Natural killer cell (primary cell): Measurements from ENCODE around the gene CRTAP. TPM values are rescaled to one million over a fixed set of nuclear protein-coding genes. Genes with fewer than 3 reads are reported as not detected.

Experiments
- ATAC-seq, 3 donors: fragments of 150-1000 bp in 2 of 3; fragments of 200-7000 bp in 1 of 3; cut with Tn5 transposase; 1 replicate in 1 of 3; 2 replicates in 2 of 3; pipeline ENCODE4 v1.10.0; 2021; ENCODE audit warnings: mild to moderate bottlenecking in 2 of 3, moderate library complexity in 2 of 3
- DNase-seq, 2 donors: peaks; one replicate each; pipeline versions ENCODE4 v3.0.0 to v3.0.0-alpha.2; 2013 to 2021; ENCODE audit warnings: mixed read lengths in 1 of 2
- H3K27ac ChIP-seq: one replicate; pipeline ENCODE4 v1.5.1; 2013; ENCODE audit warnings: mild to moderate bottlenecking, low read length
- H3K27me3 ChIP-seq: one replicate; pipeline ENCODE4 v1.6.1; 2013; ENCODE audit warnings: low read length; ENCODE audit not compliant: control insufficient read depth, insufficient read depth
- H3K36me3 ChIP-seq: one replicate; pipeline ENCODE4 v1.6.1; 2013; ENCODE audit warnings: low read length; ENCODE audit not compliant: control insufficient read depth, insufficient read depth
- H3K4me1 ChIP-seq: one replicate; pipeline ENCODE4 v1.6.1; 2013; ENCODE audit warnings: low read length; ENCODE audit not compliant: control insufficient read depth, insufficient read depth
- H3K4me3 ChIP-seq: one replicate; pipeline ENCODE4 v1.5.1; 2013; ENCODE audit warnings: low read length
- H3K9me3 ChIP-seq: one replicate; pipeline ENCODE4 v1.6.1; 2013; ENCODE audit warnings: low read length; ENCODE audit not compliant: control insufficient read depth, insufficient read depth
- H3K27ac Mint-ChIP-seq, 2 donors: one replicate each; pipeline ENCODE4 v1.8.0; 2022; ENCODE audit warnings: mild to moderate bottlenecking in 2 of 2, mixed read lengths in 2 of 2, moderate library complexity in 1 of 2
- H3K27me3 Mint-ChIP-seq, 2 donors: one replicate each; pipeline ENCODE4 v1.8.0; 2022; ENCODE audit warnings: low read depth in 2 of 2, mixed read lengths in 2 of 2
- H3K36me3 Mint-ChIP-seq: one replicate; pipeline ENCODE4 v1.8.0; 2022; ENCODE audit warnings: mixed read lengths
- H3K4me1 Mint-ChIP-seq, 2 donors: one replicate each; pipeline ENCODE4 v1.8.0; 2022; ENCODE audit warnings: mixed read lengths in 2 of 2
- H3K4me3 Mint-ChIP-seq: one replicate; pipeline ENCODE4 v1.8.0; 2022; ENCODE audit warnings: mild to moderate bottlenecking, moderate library complexity, mixed read lengths
- H3K9me3 Mint-ChIP-seq, 2 donors: one replicate each; pipeline ENCODE4 v1.8.0; 2022; ENCODE audit warnings: mixed read lengths in 2 of 2
- WGBS: methylation state at CpG from one replicate; pipeline ENCODE4 v1.1.7; 2013; ENCODE audit warnings: missing lambda C conversion rate; ENCODE audit not compliant: insufficient coverage; 5-methylcytosine and 5-hydroxymethylcytosine counted together
- intact Hi-C: fragments of 100-400 bp; cut with micrococcal nuclease; formaldehyde crosslinking; loops from one replicate; pipeline ENCODE4 v1.14.2; 2022
- total RNA-seq, 4 donors: library from RNA; stranded (reverse); fragments of 120-200 nt in 1 of 4; gene quantifications; one replicate each; pipeline versions ENCODE4 v1.2.3 to v1.2.4, GENCODE V29; 2013 to 2022
- TF ChIP-seq, protein P1 (sequence below): fragments of 200-600 bp; IDR thresholded peaks from one replicate; pipeline ENCODE4 v1.8.0; 2022; ENCODE audit warnings: antibody characterized with exemption

Gene CRTAP
- total RNA-seq, 3 donors from 2014 or later (not counting 1 experiment from before 2014, with no cell fraction given) = 32.4 to 38.2 (median 37.9) TPM

DNA sequence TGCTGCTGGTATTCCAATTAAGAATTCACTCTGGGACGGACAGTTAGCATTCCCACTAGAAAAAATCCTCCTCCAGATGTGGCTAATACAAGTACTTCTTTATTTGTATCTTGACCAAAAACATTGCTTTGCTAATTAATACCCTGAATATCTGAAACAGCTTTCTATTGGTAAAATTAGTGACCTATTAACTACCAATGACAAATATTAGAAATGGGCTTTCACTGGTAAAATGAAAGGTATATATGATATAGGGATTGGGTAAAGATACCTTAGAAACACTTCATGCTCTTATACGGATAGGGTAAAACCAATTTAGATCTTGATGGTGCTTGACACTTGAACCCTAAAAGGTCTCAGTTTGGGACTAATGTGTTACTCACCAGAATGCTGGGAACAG is 52.3 kb downstream of the CRTAP start:
- DNase-seq (no peak), ATAC-seq (no peak)
- no peak overlapping the region for H3K4me3 Mint-ChIP-seq
- H3K27me3 Mint-ChIP-seq = peaks cover 5 to 12% of the 10 kb centered on the region in 2 donors
- Histone ChIP-seq H3K27ac (no peak overlapping the region), H3K27me3 (no peaks in the 10 kb centered on the region), H3K4me3 (no peak overlapping the region), H3K9me3 (no peaks in the 10 kb centered on the region), H3K4me1 (no peaks in the 10 kb centered on the region), H3K36me3 (no peaks in the 10 kb centered on the region)
- H3K27ac Mint-ChIP-seq = no peak overlapping the region
- no peaks in the 10 kb centered on the region for H3K9me3 Mint-ChIP-seq
- TF ChIP-seq, protein P1, sequence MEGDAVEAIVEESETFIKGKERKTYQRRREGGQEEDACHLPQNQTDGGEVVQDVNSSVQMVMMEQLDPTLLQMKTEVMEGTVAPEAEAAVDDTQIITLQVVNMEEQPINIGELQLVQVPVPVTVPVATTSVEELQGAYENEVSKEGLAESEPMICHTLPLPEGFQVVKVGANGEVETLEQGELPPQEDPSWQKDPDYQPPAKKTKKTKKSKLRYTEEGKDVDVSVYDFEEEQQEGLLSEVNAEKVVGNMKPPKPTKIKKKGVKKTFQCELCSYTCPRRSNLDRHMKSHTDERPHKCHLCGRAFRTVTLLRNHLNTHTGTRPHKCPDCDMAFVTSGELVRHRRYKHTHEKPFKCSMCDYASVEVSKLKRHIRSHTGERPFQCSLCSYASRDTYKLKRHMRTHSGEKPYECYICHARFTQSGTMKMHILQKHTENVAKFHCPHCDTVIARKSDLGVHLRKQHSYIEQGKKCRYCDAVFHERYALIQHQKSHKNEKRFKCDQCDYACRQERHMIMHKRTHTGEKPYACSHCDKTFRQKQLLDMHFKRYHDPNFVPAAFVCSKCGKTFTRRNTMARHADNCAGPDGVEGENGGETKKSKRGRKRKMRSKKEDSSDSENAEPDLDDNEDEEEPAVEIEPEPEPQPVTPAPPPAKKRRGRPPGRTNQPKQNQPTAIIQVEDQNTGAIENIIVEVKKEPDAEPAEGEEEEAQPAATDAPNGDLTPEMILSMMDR = no peak
- 95% methylated on average over 2 of the region's 2 CpGs for WGBS
- no peaks in the 10 kb centered on the region for H3K4me1 Mint-ChIP-seq
- no peaks in the 10 kb centered on the region for H3K36me3 Mint-ChIP-seq
- intact Hi-C loops = no loop called here

DNA sequence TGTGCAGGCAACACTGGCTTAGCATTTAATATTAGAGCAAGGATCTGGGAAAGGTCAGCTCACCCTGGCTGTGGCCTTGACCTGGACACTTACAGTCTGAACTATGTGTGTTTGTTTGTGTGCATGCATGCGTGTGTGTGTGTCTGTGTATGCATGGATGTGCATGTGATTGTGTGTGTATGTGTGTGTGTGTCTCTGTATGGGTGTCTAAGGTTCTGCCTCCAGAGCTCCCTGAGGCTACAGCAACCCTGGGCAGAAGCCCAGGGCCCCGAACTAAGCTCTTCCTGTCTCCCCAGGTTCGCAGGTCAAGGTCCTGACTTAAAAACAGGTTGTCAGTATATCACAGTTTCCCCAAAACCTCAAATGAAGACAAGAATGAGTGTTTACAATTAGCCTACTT is 53.5 kb downstream of the CRTAP start:
- Histone ChIP-seq H3K27ac (no peak overlapping the region), H3K4me3 (no peak overlapping the region), H3K27me3 (no peaks in the 10 kb centered on the region), H3K4me1 (no peaks in the 10 kb centered on the region), H3K9me3 (no peaks in the 10 kb centered on the region), H3K36me3 (no peaks in the 10 kb centered on the region)
- Mint-ChIP-seq H3K4me3 (no peak overlapping the region), H3K4me1 (peaks cover 9 to 10% of the 10 kb centered on the region in 2 donors), H3K27ac (no peak overlapping the region), H3K9me3 (no peaks in the 10 kb centered on the region), H3K27me3 (peaks cover under 1 to 2% of the 10 kb centered on the region in 2 donors), H3K36me3 (no peaks in the 10 kb centered on the region)
- WGBS = 83% methylated on average over 3 of the region's 3 CpGs
- no peak for DNase-seq
- TF ChIP-seq, protein P1 = no peak
- intact Hi-C loops = no loop called here
- ATAC-seq = no peak

DNA sequence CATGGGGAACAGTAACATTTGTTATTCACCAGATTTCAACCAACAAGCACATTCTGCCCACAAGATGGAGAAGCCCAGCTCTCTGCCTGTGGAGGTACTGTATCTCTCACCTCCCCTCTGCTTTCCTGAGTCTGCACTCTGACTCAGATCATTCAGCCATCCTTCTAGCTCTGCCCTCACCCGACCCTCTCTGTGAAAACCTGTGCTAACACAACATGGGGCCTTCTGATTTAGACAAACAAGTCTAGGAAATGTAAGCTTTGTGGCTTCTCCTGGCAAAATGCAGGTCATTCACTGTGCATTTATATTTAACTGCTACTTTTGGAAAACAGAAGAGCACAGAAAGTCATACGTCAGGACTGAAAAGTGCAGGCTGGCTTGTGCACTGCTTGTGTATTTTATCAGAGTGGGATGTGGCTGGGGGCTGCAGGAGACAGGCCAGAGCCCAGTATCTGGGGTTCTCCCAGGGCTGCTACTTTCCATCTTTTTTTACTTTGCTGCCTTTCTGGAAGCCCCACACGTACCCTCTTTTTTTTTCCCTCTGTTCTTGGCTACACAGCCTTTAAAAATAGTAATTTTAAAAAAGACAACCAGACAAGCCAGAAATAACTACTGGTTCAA is 54.0 kb downstream of the CRTAP start:
- Histone ChIP-seq H3K4me3 (no peak overlapping the region), H3K9me3 (no peaks in the 10 kb centered on the region), H3K27ac (no peak overlapping the region), H3K27me3 (no peaks in the 10 kb centered on the region), H3K36me3 (no peaks in the 10 kb centered on the region), H3K4me1 (no peaks in the 10 kb centered on the region)
- DNase-seq (no peak), ATAC-seq (no peak)
- no peaks in the 10 kb centered on the region for H3K27me3 Mint-ChIP-seq
- WGBS = 67% methylated on average over 3 of the region's 3 CpGs
- H3K4me3 Mint-ChIP-seq = no peak overlapping the region
- peaks cover 11 to 12% of the 10 kb centered on the region in 2 donors for H3K4me1 Mint-ChIP-seq
- no peaks in the 10 kb centered on the region for H3K9me3 Mint-ChIP-seq
- H3K27ac Mint-ChIP-seq = no peak overlapping the region
- TF ChIP-seq, protein P1 = no peak
- H3K36me3 Mint-ChIP-seq = no peaks in the 10 kb centered on the region
- intact Hi-C loops = no loop called here

DNA sequence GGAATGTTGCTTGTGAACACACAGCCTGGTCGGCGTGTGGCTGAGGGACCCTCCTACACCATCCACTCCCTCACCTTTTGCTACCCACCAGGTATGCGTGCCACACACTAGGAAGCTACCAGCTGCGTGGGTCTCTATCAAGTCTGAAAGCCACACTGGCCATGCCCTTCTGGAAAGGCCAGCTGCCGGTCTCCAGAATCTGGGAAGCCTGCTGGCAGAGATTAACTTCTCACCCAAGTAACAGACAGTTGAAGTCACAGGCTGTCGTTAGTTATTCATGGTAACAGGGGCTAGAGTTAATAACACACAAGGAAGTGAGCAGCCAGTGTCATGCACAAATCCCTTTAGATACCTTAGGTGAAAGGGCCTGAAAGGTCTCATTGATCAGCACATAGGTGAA is 56.7 kb downstream of the CRTAP start:
- no peak for ATAC-seq
- WGBS = 98% methylated on average over 6 of the region's 6 CpGs
- H3K27ac Mint-ChIP-seq = no peak overlapping the region
- Histone ChIP-seq H3K4me3 (no peak overlapping the region), H3K9me3 (no peaks in the 10 kb centered on the region), H3K27ac (no peak overlapping the region), H3K36me3 (no peaks in the 10 kb centered on the region), H3K27me3 (no peaks in the 10 kb centered on the region), H3K4me1 (no peaks in the 10 kb centered on the region)
- no peak overlapping the region for H3K4me3 Mint-ChIP-seq
- intact Hi-C loops = no loop called here
- H3K4me1 Mint-ChIP-seq = peaks cover 11 to 12% of the 10 kb centered on the region in 2 donors
- TF ChIP-seq, protein P1 = no peak
- no peaks in the 10 kb centered on the region for H3K9me3 Mint-ChIP-seq
- H3K27me3 Mint-ChIP-seq = no peaks in the 10 kb centered on the region
- no peak for DNase-seq
- no peaks in the 10 kb centered on the region for H3K36me3 Mint-ChIP-seq
